Uterus (tissue), 4 donors: ENCODE data around the gene PRKG2. TPM values are rescaled to one million over a fixed set of nuclear protein-coding genes. Genes with fewer than 3 reads are reported as not detected.
"Not testable (repeated sequence)": the region's sequence is repeated elsewhere in the genome, so short reads cannot be mapped to it uniquely, and the experiment has no call there.

ENCODE experiments used
- DNase-seq, 2 donors: peaks; one replicate each; pipeline ENCODE4 v3.0.0-alpha.2; 2019 to 2020
- H3K27ac ChIP-seq, 2 donors: fragments of 200-600 bp; sonication (generic); 1 replicate in 1 of 2; 2 replicates in 1 of 2; pipeline ENCODE4 v1.5.1; 2016 to 2018
- H3K27me3 ChIP-seq, 2 donors: fragments of 200-600 bp; sonication (generic); one replicate each; pipeline ENCODE4 v1.5.1; 2018 to 2019; ENCODE audit warnings: control low read depth in 1 of 2
- H3K36me3 ChIP-seq, 2 donors: fragments of 200-600 bp; sonication (generic); one replicate each; pipeline ENCODE4 v1.5.1; 2019; ENCODE audit warnings: control low read depth in 1 of 2
- H3K4me1 ChIP-seq, 2 donors: fragments of 200-600 bp; sonication (generic); one replicate each; pipeline ENCODE4 v1.5.1; 2018 to 2019; ENCODE audit warnings: control low read depth in 1 of 2
- H3K4me3 ChIP-seq, 2 donors: fragments of 200-600 bp; sonication (generic); 1 replicate in 1 of 2; 2 replicates in 1 of 2; pipeline ENCODE4 v1.5.1; 2018 to 2019; ENCODE audit warnings: mild to moderate bottlenecking in 1 of 2
- H3K9me3 ChIP-seq, 2 donors: fragments of 200-600 bp; sonication (generic); one replicate each; pipeline ENCODE4 v1.5.1; 2019; ENCODE audit warnings: control low read depth in 1 of 2
- CTCF ChIP-seq, 4 experiments: fragments of 200-600 bp in 2 of 4; fragments of 450-650 bp in 2 of 4; sonication (generic) in 2 of 4; IDR thresholded peaks; one replicate each; pipeline ENCODE4 v1.5.1; 2016 to 2019; ENCODE audit warnings: antibody characterized with exemption in 4 of 4, mild to moderate bottlenecking in 2 of 4, moderate library complexity in 1 of 4
- POLR2A ChIP-seq, 2 donors: fragments of 450-650 bp; IDR thresholded peaks; one replicate each; pipeline ENCODE4 v1.6.1; 2016; ENCODE audit warnings: antibody characterized with exemption in 2 of 2, mild to moderate bottlenecking in 1 of 2, moderate library complexity in 1 of 2
- intact Hi-C: fragments of 100-400 bp; cut with DNase I; formaldehyde crosslinking; loops from one replicate; pipeline ENCODE4 v1.15.1; 2023; ENCODE audit warnings: low total_unique reads
- total RNA-seq, 4 donors: library from RNA; depleted of rRNA in 3 of 4; stranded (reverse); fragments of >200 nt in 3 of 4; gene quantifications; one replicate each; pipeline versions ENCODE4 v1.1.0 to v1.2.4, GENCODE V29; 2014 to 2023
- donor health status: DM: yes; HTN: yes; CAD: no.

The PRKG2 gene
- total RNA-seq, 4 donors from 2014 or later, result 0.18 to 4.4 TPM; not detected in 2

- Histone ChIP-seq H3K27ac (no peak overlapping the region), H3K36me3 (no peaks in the 10 kb centered on the region), H3K9me3 (no peaks in the 10 kb centered on the region), H3K4me3 (no peak overlapping the region), H3K4me1 (no peaks in the 10 kb centered on the region), H3K27me3 (no peaks in the 10 kb centered on the region)
- intact Hi-C loops, result no loop called here
- TF ChIP-seq CTCF (IDR thresholded peaks at IDR 0.05) (no peak), POLR2A (IDR thresholded peaks at IDR 0.05) (no peak)
- no peak for DNase-seq
Observed at GRCh38 chr4:81225252-81225651, 10.2 kb upstream of the PRKG2 start.

GRCh38 chr4:81222082-81222472, 7.1 kb upstream of the PRKG2 start:
- DNase-seq, H3K27me3 ChIP-seq, H3K9me3 ChIP-seq, H3K36me3 ChIP-seq, H3K4me1 ChIP-seq, H3K27ac ChIP-seq, H3K4me3 ChIP-seq, intact Hi-C loops: not testable (repeated sequence)

- Histone ChIP-seq H3K36me3 (no peaks in the 10 kb centered on the region), H3K4me1 (no peaks in the 10 kb centered on the region), H3K27ac (no peak overlapping the region), H3K4me3 (no peak overlapping the region), H3K9me3 (no peaks in the 10 kb centered on the region), H3K27me3 (no peaks in the 10 kb centered on the region)
- no peak for DNase-seq
- intact Hi-C loops, result no loop called here
- TF ChIP-seq CTCF (IDR thresholded peaks at IDR 0.05), result no peak
- TF ChIP-seq POLR2A (IDR thresholded peaks at IDR 0.05), result no peak
Observed at GRCh38 chr4:81221303-81222081, 6.5 kb upstream of the PRKG2 start.

- intact Hi-C loops, result no loop called here
Observed at GRCh38 chr4:81220271-81220670, 5.2 kb upstream of the PRKG2 start.

GRCh38 chr4:81218206-81218605, 3.2 kb upstream of the PRKG2 start:
- Histone ChIP-seq H3K27ac (no peak overlapping the region), H3K4me3 (no peak overlapping the region), H3K36me3 (no peaks in the 10 kb centered on the region), H3K9me3 (no peaks in the 10 kb centered on the region), H3K27me3 (no peaks in the 10 kb centered on the region), H3K4me1 (peaks cover 0 to 5% of the 10 kb centered on the region in 2 donors)
- no peak for TF ChIP-seq POLR2A (IDR thresholded peaks at IDR 0.05)
- no peak for TF ChIP-seq CTCF (IDR thresholded peaks at IDR 0.05)
- DNase-seq, result no peak
- intact Hi-C loops, result no loop called here

More at GRCh38 chr4:81220271-81220670, 5.2 kb upstream of the PRKG2 start:
- TF ChIP-seq CTCF (IDR thresholded peaks at IDR 0.05) (no peak), POLR2A (IDR thresholded peaks at IDR 0.05) (no peak)
- Histone ChIP-seq H3K36me3 (no peaks in the 10 kb centered on the region), H3K4me1 (no peaks in the 10 kb centered on the region), H3K27me3 (no peaks in the 10 kb centered on the region), H3K27ac (no peak overlapping the region), H3K4me3 (no peak overlapping the region), H3K9me3 (no peaks in the 10 kb centered on the region)
- no peak for DNase-seq
